Posterior cingulate gyrus (tissue), 11 donors: Measurements from ENCODE around the gene ABHD5.
A peak's percentile ranks its signal among the peaks of the same experiment; 100 is the strongest.

ENCODE experiments used
- DNase-seq, 10 donors: peaks; one replicate each; pipeline versions ENCODE4 v3.0.0 to v3.0.0-alpha.2; 2020 to 2021; ENCODE audit warnings: mixed read lengths in 3 of 10
- intact Hi-C: fragments of 100-400 bp; cut with DNase I; formaldehyde crosslinking; loops from one replicate; pipeline ENCODE4 v1.15.1; 2023

The ABHD5 gene

DNA sequence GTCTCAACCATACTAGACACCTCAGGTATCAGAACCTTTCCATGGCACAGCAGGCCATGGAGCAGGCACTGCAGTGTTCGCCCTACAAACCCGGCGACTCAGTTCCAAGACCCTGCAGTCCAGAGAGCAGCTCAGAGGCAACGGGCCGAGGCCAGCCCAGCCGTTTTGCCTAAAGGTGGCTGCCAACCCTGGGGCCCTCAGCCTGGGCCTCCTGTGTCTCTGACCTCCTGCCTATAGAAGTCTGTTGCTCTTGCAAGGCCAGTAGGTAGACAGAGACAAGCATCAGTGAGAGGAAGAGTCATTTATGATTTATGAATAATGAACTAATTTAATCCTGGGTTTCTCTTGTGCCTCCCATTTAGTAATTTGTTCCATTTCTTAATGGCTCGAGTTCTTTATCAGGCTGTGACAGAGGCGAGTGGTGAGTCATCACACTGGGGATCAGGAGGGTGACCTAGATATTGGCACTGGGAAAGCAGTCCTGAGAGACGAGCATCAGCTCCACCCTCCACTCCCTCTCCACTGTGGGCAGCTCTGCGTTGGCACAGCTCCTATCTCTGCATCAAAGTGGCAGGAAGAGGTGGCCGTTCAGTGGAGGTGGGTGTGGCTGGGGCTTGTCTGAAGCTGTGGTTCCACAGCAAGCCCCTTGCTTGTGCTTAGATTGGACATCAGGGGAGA is 79.8 kb downstream of the ABHD5 start:
- no peak for DNase-seq
- intact Hi-C loops: no loop called here

DNA sequence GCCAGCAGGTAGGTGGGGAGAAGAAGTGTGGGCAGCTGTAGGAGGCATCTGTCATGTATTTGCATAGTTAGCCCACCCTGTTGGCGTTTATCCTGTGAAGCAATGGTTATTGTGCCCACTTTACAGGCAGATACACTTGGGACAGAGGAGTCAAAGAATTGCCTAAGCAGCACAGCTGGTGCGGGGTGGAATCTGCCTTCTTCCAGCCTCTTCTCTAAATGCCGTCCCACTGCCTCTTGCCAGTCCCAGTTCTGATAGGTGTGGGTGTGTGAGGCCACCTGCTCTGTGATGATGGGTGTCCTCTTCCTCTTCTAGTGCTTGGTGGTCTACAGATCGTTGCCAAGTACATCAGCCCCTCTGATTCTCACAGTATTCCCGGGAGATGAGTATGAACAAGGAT is 80.9 kb downstream of the ABHD5 start:
- DNase-seq: no peak
- intact Hi-C loops: no loop called here

- intact Hi-C loops: no loop called here
- peak in 2 of 10 donors; percentile 17 to 88 for DNase-seq
These were observed 82.7 kb downstream of the ABHD5 start for GRCh38 chr3:43773273-43774094.

- peak in 2 of 10 donors; percentile 51 to 87 for DNase-seq
- intact Hi-C loops: no loop called here
These were observed 84.1 kb downstream of the ABHD5 start for GRCh38 chr3:43774799-43775198.

DNA sequence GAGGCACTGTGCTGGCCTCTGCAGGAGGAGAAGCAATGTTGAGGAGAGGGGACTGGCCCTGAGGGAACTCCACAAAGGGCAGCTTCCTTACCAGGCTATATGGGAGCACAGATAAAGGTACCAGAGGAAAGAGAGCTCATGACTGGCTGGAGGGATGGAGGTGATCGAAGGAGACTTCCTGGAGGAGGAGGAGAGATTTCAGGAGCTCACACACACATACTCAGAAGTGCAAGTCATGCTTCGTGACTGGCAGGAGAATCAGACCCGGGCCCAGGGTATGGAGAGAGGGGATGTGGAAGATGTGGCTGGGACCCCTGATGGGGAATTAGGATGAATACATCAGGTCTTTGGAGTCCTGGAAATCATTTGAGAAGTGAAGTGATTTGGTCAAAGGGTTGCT is 85.4 kb downstream of the ABHD5 start:
- no peak for DNase-seq
- intact Hi-C loops: no loop called here

DNA sequence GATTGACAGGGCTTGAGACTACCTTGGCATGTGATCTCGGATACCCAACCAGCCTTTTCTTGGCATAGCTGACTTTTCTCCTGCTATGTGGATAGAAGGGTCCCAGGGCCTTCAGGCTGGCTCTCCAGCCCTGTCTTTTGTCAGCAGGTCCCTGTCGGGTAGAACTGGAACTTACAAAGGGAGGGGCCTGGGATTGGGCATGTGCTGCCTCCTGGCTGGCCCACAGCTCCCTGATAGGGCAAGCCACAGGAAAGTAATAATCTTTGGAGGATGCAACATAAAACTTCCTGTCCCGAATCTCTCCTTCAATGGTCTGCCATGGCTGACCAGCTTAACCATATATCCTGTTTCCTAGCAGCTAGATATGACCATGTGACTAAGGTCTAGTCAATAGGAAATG is 89.1 kb downstream of the ABHD5 start:
- no peak for DNase-seq
- intact Hi-C loops: no loop called here

GRCh38 chr3:43782541-43782940 is 91.8 kb downstream of the ABHD5 start:
- intact Hi-C loops: no loop called here
- DNase-seq: peak in 1 of 10 donors; percentile 27
